Body of pancreas (tissue), 4 donors: ENCODE results near the gene TTC28. TPM values are rescaled to one million over a fixed set of nuclear protein-coding genes. Genes with fewer than 3 reads are reported as not detected.

Source experiments
- ATAC-seq: fragments of 150-250 bp; one replicate; pipeline ENCODE4 v1.9.1; 2016
- DNase-seq, 4 donors: peaks; one replicate each; pipeline ENCODE4 v3.0.0-alpha.2; 2019
- H3K27ac ChIP-seq, 4 donors: fragments of 200-600 bp; sonication (generic); 1 replicate in 3 of 4; 2 replicates in 1 of 4; pipeline versions ENCODE4 v1.5.1 to v1.6.1; 2016 to 2019; ENCODE audit warnings: mild to moderate bottlenecking in 1 of 4, mixed read lengths in 1 of 4, moderate library complexity in 1 of 4
- H3K27me3 ChIP-seq, 2 donors: fragments of 200-600 bp; sonication (generic); one replicate each; pipeline ENCODE4 v1.6.0; 2016; ENCODE audit warnings: mild to moderate bottlenecking in 1 of 2
- H3K36me3 ChIP-seq, 2 donors: fragments of 200-600 bp; sonication (generic); replicated peaks in 1 of 2; 2 replicates each; pipeline ENCODE4 v1.5.1; 2016; ENCODE audit warnings: low read depth in 2 of 2; ENCODE audit not compliant: insufficient read depth in 1 of 2
- H3K4me1 ChIP-seq: fragments of 200-600 bp; sonication (generic); one replicate; pipeline ENCODE4 v1.6.0; 2016
- H3K4me3 ChIP-seq, 2 donors: fragments of 200-600 bp; sonication (generic); 1 replicate in 1 of 2; 2 replicates in 1 of 2; pipeline ENCODE4 v1.5.1; 2016 to 2019
- H3K9me3 ChIP-seq, 3 donors: fragments of 200-600 bp; sonication (generic); 1 replicate in 2 of 3; 2 replicates in 1 of 3; pipeline ENCODE4 v1.5.1; 2016
- CTCF ChIP-seq, 7 experiments: fragments of 450-650 bp in 4 of 7; fragments of 200-600 bp in 3 of 7; sonication (generic) in 3 of 7; IDR thresholded peaks; one replicate each; pipeline ENCODE4 v1.5.1; 2016 to 2019; ENCODE audit warnings: antibody characterized with exemption in 7 of 7
- POLR2A ChIP-seq, 3 donors: fragments of 450-650 bp; IDR thresholded peaks; one replicate each; pipeline ENCODE4 v1.6.1; 2016; ENCODE audit warnings: antibody characterized with exemption in 3 of 3, mild to moderate bottlenecking in 2 of 3
- WGBS, 2 donors: methylation state at CpG; one replicate each; pipeline ENCODE4 v1.1.5; 2017; 5-methylcytosine and 5-hydroxymethylcytosine counted together
- intact Hi-C: fragments of 100-400 bp; cut with DNase I; formaldehyde crosslinking; loops from one replicate; pipeline ENCODE4 v1.15.1; 2023
- total RNA-seq, 2 donors: library from RNA; depleted of rRNA; stranded (reverse); fragments of >200 nt; gene quantifications; one replicate each; pipeline ENCODE4 v1.1.0, GENCODE V29; 2016

The TTC28 gene
- total RNA-seq, 2 donors from 2014 or later = 21.0 to 87.3 TPM

DNA sequence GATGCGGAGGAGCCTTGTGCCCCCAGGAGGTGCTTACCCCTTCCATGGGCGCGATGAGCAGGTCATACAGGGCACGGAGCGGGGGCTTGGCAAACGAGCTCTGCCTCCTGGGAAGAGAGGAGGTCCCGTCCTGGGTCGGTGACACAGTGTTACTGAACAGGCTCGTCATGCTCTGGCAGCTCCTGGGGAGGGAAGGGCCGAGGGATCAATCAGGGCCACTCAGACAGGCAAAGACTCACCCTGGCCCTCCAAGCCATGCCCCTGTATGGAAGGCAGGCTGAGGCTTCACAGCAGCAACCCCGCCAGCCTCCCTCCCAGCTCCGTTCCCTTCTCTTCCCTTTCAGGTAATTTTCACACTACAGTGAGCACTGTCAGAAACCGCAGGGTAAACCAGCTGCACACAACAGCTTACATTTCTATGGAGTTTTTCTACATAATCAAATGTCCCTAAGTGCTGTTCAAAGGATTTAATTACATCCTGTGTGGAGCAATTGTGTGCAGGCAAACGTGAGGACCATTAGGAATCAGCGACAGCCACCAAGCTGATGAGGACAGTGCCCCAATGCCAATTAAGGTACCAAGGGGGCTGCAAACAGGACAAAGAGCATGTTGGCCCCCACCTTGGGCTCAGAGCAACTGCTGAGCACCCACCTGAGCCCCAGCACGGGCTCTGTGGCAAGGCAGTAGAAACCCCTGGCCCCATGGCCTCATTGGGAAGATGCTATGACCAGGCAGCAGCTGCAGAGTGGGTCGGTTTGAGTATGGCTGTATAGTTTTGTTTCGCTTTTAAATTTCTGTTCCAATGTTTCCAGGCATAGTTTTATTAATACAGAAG, 665.2 kb downstream of the TTC28 start:
- H3K4me3 ChIP-seq = no peak overlapping the region
- 87 to 95% methylated on average over 12 to 16 of the region's 18 CpGs for WGBS, 2 donors
- no peaks in the 10 kb centered on the region for H3K9me3 ChIP-seq
- peaks cover 2% of the 10 kb centered on the region for H3K4me1 ChIP-seq
- H3K36me3 ChIP-seq = no peaks in the 10 kb centered on the region
- ATAC-seq (no peak), DNase-seq (peak in 2 of 4 donors; percentile 2 to 4)
- H3K27ac ChIP-seq = no peak overlapping the region
- intact Hi-C loops = loop anchor here (5.0 kb wide), 1 partner anchor 127 kb away; no protein-coding TSS in a partner anchor
- H3K27me3 ChIP-seq = no peaks in the 10 kb centered on the region
- TF ChIP-seq CTCF (IDR thresholded peaks at IDR 0.05) = no peak
- no peak for TF ChIP-seq POLR2A (IDR thresholded peaks at IDR 0.05)

GRCh38 chr22:28013611-28014010, 666.0 kb downstream of the TTC28 start:
- no peaks in the 10 kb centered on the region for H3K36me3 ChIP-seq
- peaks cover 5% of the 10 kb centered on the region for H3K4me1 ChIP-seq
- DNase-seq = no peak
- no peaks in the 10 kb centered on the region for H3K9me3 ChIP-seq
- no peak for ATAC-seq
- no peak overlapping the region for H3K4me3 ChIP-seq
- intact Hi-C loops = loop anchor here (5.0 kb wide), 1 partner anchor 126 kb away; no protein-coding TSS in a partner anchor
- H3K27me3 ChIP-seq = no peaks in the 10 kb centered on the region
- WGBS, 2 donors = 82 to 88% methylated on average over 6 to 9 of the region's 12 CpGs
- H3K27ac ChIP-seq = no peak overlapping the region
- TF ChIP-seq POLR2A (IDR thresholded peaks at IDR 0.05) (no peak), CTCF (IDR thresholded peaks at IDR 0.05) (no peak)

DNA sequence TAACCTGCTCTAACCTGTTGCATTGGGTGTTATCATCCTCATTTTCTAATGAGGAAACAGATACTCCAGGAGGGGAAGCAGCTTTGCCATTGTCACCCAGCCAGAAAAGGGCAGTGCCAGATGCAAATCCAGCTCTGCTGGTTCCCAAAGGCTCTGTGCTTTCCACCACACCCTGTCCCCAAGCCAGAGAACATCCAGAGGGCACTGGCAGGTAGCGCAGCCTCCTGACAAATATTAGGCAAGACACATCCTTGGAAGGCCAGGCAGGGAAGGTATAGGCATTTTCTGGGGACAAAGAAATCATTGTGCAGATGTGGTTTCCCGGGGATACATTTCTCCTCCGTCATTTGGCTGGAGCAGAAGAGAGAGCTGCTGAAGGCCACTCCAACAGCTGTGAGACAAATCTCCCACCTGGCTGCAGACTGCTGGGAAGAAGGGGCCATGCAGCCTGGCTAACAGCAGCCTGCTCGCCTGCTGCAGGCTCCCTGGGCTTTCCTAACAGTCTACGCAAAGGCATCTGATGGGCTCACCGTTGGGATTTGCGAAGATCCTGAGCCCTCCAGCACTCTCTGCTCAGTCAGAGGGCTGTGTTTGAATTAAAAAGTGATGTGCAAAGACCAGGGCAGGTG, 666.7 kb downstream of the TTC28 start:
- WGBS, 2 donors = 69 to 75% methylated on average over 7 of the region's 7 CpGs
- H3K4me3 ChIP-seq = no peak overlapping the region
- H3K9me3 ChIP-seq = no peaks in the 10 kb centered on the region
- H3K4me1 ChIP-seq = peaks cover 5% of the 10 kb centered on the region
- ATAC-seq (no peak), DNase-seq (no peak)
- no peak overlapping the region for H3K27ac ChIP-seq
- TF ChIP-seq CTCF (IDR thresholded peaks at IDR 0.05) (no peak), POLR2A (IDR thresholded peaks at IDR 0.05) (no peak)
- H3K36me3 ChIP-seq = no peaks in the 10 kb centered on the region
- intact Hi-C loops = loop anchor here (5.0 kb wide), 1 partner anchor 126 kb away; no protein-coding TSS in a partner anchor
- no peaks in the 10 kb centered on the region for H3K27me3 ChIP-seq

DNA sequence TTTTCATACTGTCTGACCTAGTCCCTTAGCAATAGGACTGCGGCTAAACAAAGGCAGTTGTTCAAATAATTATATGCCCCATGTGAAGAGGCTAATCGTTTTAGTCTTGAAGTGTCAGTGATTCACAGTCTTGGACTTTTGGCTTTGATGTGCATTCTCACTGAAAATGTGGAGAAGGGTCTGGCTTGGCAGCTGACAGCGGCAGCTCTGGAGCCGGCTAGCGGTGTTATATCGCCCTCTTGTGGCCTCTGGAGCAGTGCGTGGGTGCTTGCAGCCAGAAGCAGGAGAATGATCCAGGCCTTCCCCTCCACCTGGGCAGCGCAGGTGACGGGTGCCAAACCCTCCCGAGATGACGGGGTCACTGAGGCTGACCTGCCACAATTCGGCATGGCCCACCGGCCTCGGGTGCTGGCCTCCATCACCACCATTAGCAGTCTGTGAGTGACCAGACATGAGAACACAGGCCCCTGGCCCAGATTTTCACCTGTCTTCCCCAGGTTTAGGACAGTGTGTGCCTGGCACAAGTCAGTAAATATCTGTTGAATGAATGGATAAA, 670.3 kb downstream of the TTC28 start:
- Histone ChIP-seq H3K27ac (no peak overlapping the region), H3K27me3 (no peaks in the 10 kb centered on the region), H3K36me3 (no peaks in the 10 kb centered on the region), H3K9me3 (no peaks in the 10 kb centered on the region), H3K4me1 (peaks cover 5% of the 10 kb centered on the region), H3K4me3 (no peak overlapping the region)
- intact Hi-C loops = loop anchor here (10.0 kb wide), 1 partner anchor 1255 kb away; no protein-coding TSS in a partner anchor
- 11 to 39% methylated on average over 2 to 14 of the region's 14 CpGs for WGBS, 2 donors
- TF ChIP-seq POLR2A (IDR thresholded peaks at IDR 0.05) = no peak
- TF ChIP-seq CTCF (IDR thresholded peaks at IDR 0.05) = peak; percentile 83 to 95 (median 93)
- DNase-seq (peak; percentile 77 to 83 (median 78)), ATAC-seq (peak; percentile 86)
